Ramos (cell line): ENCODE data around the gene ARHGAP20.

Source experiments
- in situ Hi-C: fragments of 300-500 bp; cut with MboI; formaldehyde crosslinking; loops from one replicate; pipeline ENCODE4 v1.14.3; 2022; ENCODE audit warnings: low sequenced_read_pairs; ENCODE audit not compliant: unreplicated experiment

The ARHGAP20 gene

GRCh38 chr11:110711776-110712658, at the start of gene ARHGAP20:
ARHGAP20 (minus strand) TSS chr11:110712437; CDS start chr11:110712231, 206 bp downstream.
- in situ Hi-C loops = no loop called here

- in situ Hi-C loops = no loop called here
Measured at GRCh38 chr11:110761991-110762390, 49.8 kb upstream of the ARHGAP20 start.

- in situ Hi-C loops = no loop called here
Measured at GRCh38 chr11:110761131-110761530, 48.9 kb upstream of the ARHGAP20 start.

GRCh38 chr11:110759972-110760381, 47.7 kb upstream of the ARHGAP20 start:
- in situ Hi-C loops = no loop called here

GRCh38 chr11:110757962-110758755, 45.9 kb upstream of the ARHGAP20 start:
- in situ Hi-C loops = no loop called here

- in situ Hi-C loops = no loop called here
Measured at GRCh38 chr11:110757066-110757465, 44.8 kb upstream of the ARHGAP20 start.

GRCh38 chr11:110755941-110756340, 43.7 kb upstream of the ARHGAP20 start:
- in situ Hi-C loops = no loop called here

GRCh38 chr11:110752890-110753289, 40.7 kb upstream of the ARHGAP20 start:
- in situ Hi-C loops = no loop called here

GRCh38 chr11:110750100-110750499, 37.9 kb upstream of the ARHGAP20 start:
- in situ Hi-C loops = no loop called here

- in situ Hi-C loops = no loop called here
Measured at GRCh38 chr11:110747531-110747930, 35.3 kb upstream of the ARHGAP20 start.

GRCh38 chr11:110738641-110739040, 26.4 kb upstream of the ARHGAP20 start:
- in situ Hi-C loops = no loop called here

GRCh38 chr11:110737593-110737992, 25.4 kb upstream of the ARHGAP20 start:
- in situ Hi-C loops = no loop called here

GRCh38 chr11:110736171-110736553, 23.9 kb upstream of the ARHGAP20 start:
- in situ Hi-C loops = no loop called here

GRCh38 chr11:110735455-110736170, 23.4 kb upstream of the ARHGAP20 start:
- in situ Hi-C loops = no loop called here

GRCh38 chr11:110734790-110735189, 22.6 kb upstream of the ARHGAP20 start:
- in situ Hi-C loops = no loop called here

GRCh38 chr11:110730773-110731172, 18.5 kb upstream of the ARHGAP20 start:
- in situ Hi-C loops = no loop called here

- in situ Hi-C loops = no loop called here
Measured at GRCh38 chr11:110728883-110729282, 16.6 kb upstream of the ARHGAP20 start.

GRCh38 chr11:110728476-110728875, 16.2 kb upstream of the ARHGAP20 start:
- in situ Hi-C loops = no loop called here

GRCh38 chr11:110724358-110724757, 12.1 kb upstream of the ARHGAP20 start:
- in situ Hi-C loops = no loop called here

- in situ Hi-C loops = no loop called here
Measured at GRCh38 chr11:110720431-110721275, 8.4 kb upstream of the ARHGAP20 start.
